Colon (tissue), 2 donors: Measurements from ENCODE around the gene OR10K1.
"Not testable (repeated sequence)": the region's sequence is repeated elsewhere in the genome, so short reads cannot be mapped to it uniquely, and the experiment has no call there.

ENCODE experiments used
- FAIRE-seq: peaks from 2 replicates; lab custom pipeline; 2012; peaks lifted over from hg19 to GRCh38; lab: Jason Lieb, UNC
- donor health status: control.
- donor health status: control.

Gene OR10K1

GRCh38 chr1:158461534-158461933, at the start of gene OR10K1:
Gene OR10K1, plus strand, starts transcription at chr1:158461834. Its CDS starts 3,728 bp downstream, at chr1:158465562.
- FAIRE-seq: no peak

- FAIRE-seq: no peak
These were observed 46.8 kb upstream of the OR10K1 start for GRCh38 chr1:158414651-158415345.

GRCh38 chr1:158417586-158417985, 44.0 kb upstream of the OR10K1 start:
- FAIRE-seq: no peak

GRCh38 chr1:158422212-158422611, 39.4 kb upstream of the OR10K1 start:
- FAIRE-seq: no peak

GRCh38 chr1:158425027-158425426, 36.6 kb upstream of the OR10K1 start:
- FAIRE-seq: no peak

- FAIRE-seq: no peak
These were observed 35.5 kb upstream of the OR10K1 start, which contains the start of gene OR10K2 for GRCh38 chr1:158426137-158426536. Gene OR10K2, minus strand, starts transcription at chr1:158426237. Its CDS starts 5,371 bp downstream, at chr1:158420866.

GRCh38 chr1:158430163-158430562, 31.5 kb upstream of the OR10K1 start:
- FAIRE-seq: not testable (repeated sequence)

GRCh38 chr1:158434741-158435140, 26.9 kb upstream of the OR10K1 start:
- FAIRE-seq: no peak

- FAIRE-seq: no peak
These were observed 16.3 kb upstream of the OR10K1 start for GRCh38 chr1:158445376-158445775.

- FAIRE-seq: no peak
These were observed 7.1 kb upstream of the OR10K1 start for GRCh38 chr1:158454537-158454936.

- FAIRE-seq: no peak
These were observed 4.4 kb upstream of the OR10K1 start for GRCh38 chr1:158457246-158457645.

GRCh38 chr1:158458263-158458662, 3.4 kb upstream of the OR10K1 start:
- no peak for FAIRE-seq

- no peak for FAIRE-seq
These were observed 10.3 kb downstream of the OR10K1 start, which contains the start of gene OR10R2 for GRCh38 chr1:158471920-158472319. Gene OR10R2, plus strand, starts transcription at chr1:158472220. Its CDS starts 106 bp downstream, at chr1:158472326.

GRCh38 chr1:158485455-158485854, 23.8 kb downstream of the OR10K1 start:
- FAIRE-seq: no peak

- no peak for FAIRE-seq
These were observed 29.7 kb downstream of the OR10K1 start for GRCh38 chr1:158491316-158491715.

- FAIRE-seq: no peak
These were observed 31.4 kb downstream of the OR10K1 start for GRCh38 chr1:158493054-158493453.

- FAIRE-seq: no peak
These were observed 33.2 kb downstream of the OR10K1 start for GRCh38 chr1:158494796-158495195.

GRCh38 chr1:158496374-158496773, 34.7 kb downstream of the OR10K1 start:
- FAIRE-seq: no peak

GRCh38 chr1:158506369-158506987, 44.8 kb downstream of the OR10K1 start:
- no peak for FAIRE-seq

GRCh38 chr1:158507511-158507910, 45.9 kb downstream of the OR10K1 start:
- no peak for FAIRE-seq

GRCh38 chr1:158509471-158510156, 48.0 kb downstream of the OR10K1 start:
- FAIRE-seq: no peak

- FAIRE-seq: no peak
These were observed 55.3 kb downstream of the OR10K1 start for GRCh38 chr1:158516966-158517365.
